Trophoblast cell (in vitro differentiated cells and primary cell): ENCODE results near the gene KCNC3.

Experiments used
- DNase-seq, 2 donors: peaks; one replicate each; pipeline ENCODE4 v3.0.0-alpha.2; 2016
- H2AFZ ChIP-seq: 2 replicates; pipeline ENCODE4 v1.6.1; 2013; ENCODE audit warnings: low read length, moderate library complexity, mild to moderate bottlenecking; ENCODE audit not compliant: insufficient read depth, poor library complexity
- H2AK5ac ChIP-seq: 2 replicates; pipeline ENCODE4 v1.6.1; 2013; ENCODE audit warnings: mild to moderate bottlenecking, low read length
- H2BK120ac ChIP-seq: 2 replicates; pipeline ENCODE4 v1.6.1; 2013; ENCODE audit warnings: low read length, mild to moderate bottlenecking, moderate library complexity; ENCODE audit not compliant: insufficient read depth, poor library complexity
- H2BK12ac ChIP-seq: 2 replicates; pipeline ENCODE4 v1.6.1; 2013; ENCODE audit warnings: mild to moderate bottlenecking, low read length, moderate library complexity
- H2BK5ac ChIP-seq: 2 replicates; pipeline ENCODE4 v1.6.1; 2013; ENCODE audit warnings: low read length, low read depth, moderate library complexity, mild to moderate bottlenecking; ENCODE audit not compliant: poor library complexity
- H3K14ac ChIP-seq: 2 replicates; pipeline ENCODE4 v1.6.1; 2013; ENCODE audit warnings: mild to moderate bottlenecking, low read length
- H3K18ac ChIP-seq: 2 replicates; pipeline ENCODE4 v1.6.1; 2013; ENCODE audit warnings: mild to moderate bottlenecking, low read length
- H3K23ac ChIP-seq: 2 replicates; pipeline ENCODE4 v1.6.1; 2013; ENCODE audit warnings: low read length
- H3K27ac ChIP-seq: 2 replicates; pipeline ENCODE4 v1.5.1; 2013; ENCODE audit warnings: low read depth, mild to moderate bottlenecking, inconsistent platforms, low read length, moderate library complexity
- H3K27me3 ChIP-seq: 2 replicates; pipeline ENCODE4 v1.6.1; 2013; ENCODE audit warnings: inconsistent platforms, mild to moderate bottlenecking, low read length, moderate library complexity; ENCODE audit not compliant: insufficient read depth
- H3K36me3 ChIP-seq, 2 experiments: 1 replicate in 1 of 2; 2 replicates in 1 of 2; pipeline ENCODE4 v1.6.1; 2013; ENCODE audit warnings: low read length in 2 of 2, mild to moderate bottlenecking in 2 of 2, moderate library complexity in 1 of 2; ENCODE audit not compliant: insufficient read depth in 2 of 2, control insufficient read depth in 1 of 2
- H3K4ac ChIP-seq: 2 replicates; pipeline ENCODE4 v1.6.1; 2013; ENCODE audit warnings: low read depth, mild to moderate bottlenecking, low read length, moderate library complexity
- H3K4me1 ChIP-seq, 2 experiments: 1 replicate in 1 of 2; 2 replicates in 1 of 2; pipeline ENCODE4 v1.6.1; 2013; ENCODE audit warnings: low read length in 2 of 2, mild to moderate bottlenecking in 2 of 2, moderate library complexity in 1 of 2; ENCODE audit not compliant: insufficient read depth in 2 of 2, control insufficient read depth in 1 of 2
- H3K4me2 ChIP-seq: 2 replicates; pipeline ENCODE4 v1.6.1; 2013; ENCODE audit warnings: inconsistent platforms, mild to moderate bottlenecking, low read length, moderate library complexity
- H3K4me3 ChIP-seq: 2 replicates; pipeline ENCODE4 v1.5.1; 2013; ENCODE audit warnings: mild to moderate bottlenecking, low read depth, low read length, inconsistent platforms
- H3K79me1 ChIP-seq: one replicate; pipeline ENCODE4 v1.6.1; 2013; ENCODE audit warnings: low read length
- H3K79me2 ChIP-seq: 2 replicates; pipeline ENCODE4 v1.6.1; 2013; ENCODE audit warnings: low read length, mild to moderate bottlenecking; ENCODE audit not compliant: control insufficient read depth, insufficient read depth, poor library complexity
- H3K9ac ChIP-seq: 2 replicates; pipeline ENCODE4 v1.6.1; 2013; ENCODE audit warnings: mild to moderate bottlenecking, low read length
- H3K9me3 ChIP-seq: 2 replicates; pipeline ENCODE4 v1.6.1; 2013; ENCODE audit warnings: low read depth, mild to moderate bottlenecking, control low read depth, inconsistent platforms, low read length; ENCODE audit not compliant: insufficient read depth
- H4K12ac ChIP-seq: 2 replicates; pipeline ENCODE4 v1.6.1; 2013; ENCODE audit warnings: low read depth, mild to moderate bottlenecking, low read length, moderate library complexity
- H4K8ac ChIP-seq: 2 replicates; pipeline ENCODE4 v1.6.1; 2013; ENCODE audit warnings: low read depth, mild to moderate bottlenecking, low read length, moderate library complexity
- H4K91ac ChIP-seq: one replicate; pipeline ENCODE4 v1.6.1; 2013; ENCODE audit warnings: low read depth, mild to moderate bottlenecking, low read length, moderate library complexity
- WGBS: extraction: QIAGEN DNeasy Blood & Tissue Kit; methylation state at CpG from one replicate; pipeline ENCODE4 v1.1.7; 2013; ENCODE audit warnings: missing lambda C conversion rate; ENCODE audit not compliant: insufficient read length, insufficient coverage; ENCODE audit errors: extremely low coverage; 5-methylcytosine and 5-hydroxymethylcytosine counted together

Gene KCNC3

DNA sequence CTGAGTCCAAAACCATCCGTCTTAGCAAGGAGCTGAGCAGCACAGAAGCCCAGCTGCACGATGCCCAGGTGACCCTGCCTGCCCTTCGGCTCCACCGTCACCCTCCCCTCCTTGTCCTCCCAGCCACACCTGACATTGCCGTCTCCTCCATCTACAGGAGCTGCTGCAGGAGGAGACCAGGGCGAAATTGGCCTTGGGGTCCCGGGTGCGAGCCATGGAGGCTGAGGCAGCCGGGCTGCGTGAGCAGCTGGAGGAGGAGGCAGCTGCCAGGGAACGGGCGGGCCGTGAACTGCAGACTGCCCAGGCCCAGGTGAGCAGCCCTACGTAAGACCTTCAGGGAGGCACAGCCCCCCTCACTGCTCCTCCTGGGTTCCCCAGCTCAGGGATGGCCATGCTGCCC is 49.1 kb downstream of the KCNC3 start:
- Histone ChIP-seq H2BK5ac (no peak overlapping the region), H4K91ac (no peak overlapping the region), H3K14ac (no peak overlapping the region), H3K23ac (no peak overlapping the region), H3K27ac (no peak overlapping the region), H3K4ac (no peak overlapping the region), H3K79me2 (peaks cover 2% of the 10 kb centered on the region), H3K4me1 (no peaks in the 10 kb centered on the region), H3K79me1 (no peaks in the 10 kb centered on the region), H3K9me3 (peaks cover 6% of the 10 kb centered on the region), H3K4me3 (no peak overlapping the region), H4K8ac (no peak overlapping the region), H3K9ac (no peak overlapping the region), H3K36me3 (peaks cover 2 to 20% of the 10 kb centered on the region in 2 experiments), H3K18ac (no peak overlapping the region), H2BK12ac (no peak overlapping the region), H4K12ac (no peak overlapping the region), H2BK120ac (no peak overlapping the region), H2AFZ (no peak overlapping the region), H2AK5ac (no peak overlapping the region), H3K27me3 (no peaks in the 10 kb centered on the region), H3K4me2 (no peak overlapping the region)
- DNase-seq: no peak
- no CpG with 5 or more reads among the region's 14 CpGs for WGBS

DNA sequence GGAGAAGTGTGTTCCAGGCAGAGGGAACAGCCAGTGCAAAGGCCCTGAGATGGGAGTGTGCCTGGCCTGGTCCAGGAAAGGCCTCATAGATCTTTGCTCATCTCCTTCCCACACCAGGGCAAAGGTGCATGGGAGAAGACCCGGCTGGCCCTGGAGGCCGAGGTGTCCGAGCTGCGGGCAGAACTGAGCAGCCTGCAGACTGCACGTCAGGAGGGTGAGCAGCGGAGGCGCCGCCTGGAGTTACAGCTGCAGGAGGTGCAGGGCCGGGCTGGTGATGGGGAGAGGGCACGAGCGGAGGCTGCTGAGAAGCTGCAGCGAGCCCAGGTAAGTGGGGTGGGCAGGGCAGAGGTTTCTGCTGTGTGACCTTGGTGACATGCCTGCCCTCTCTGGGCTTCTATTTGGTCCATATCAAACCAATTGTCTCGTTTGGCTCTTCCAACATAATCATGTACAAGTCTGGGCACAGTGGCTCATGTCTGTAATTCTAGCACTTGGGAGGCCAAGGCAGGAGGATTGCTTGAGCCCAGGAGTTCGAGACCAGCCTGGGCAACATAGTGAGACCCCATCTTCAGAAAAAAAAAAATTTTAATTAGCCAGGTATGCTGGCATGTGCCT is 51.1 kb downstream of the KCNC3 start:
- H3K23ac ChIP-seq: no peak overlapping the region
- H4K91ac ChIP-seq: no peak overlapping the region
- H3K4me2 ChIP-seq: no peak overlapping the region
- no peak overlapping the region for H3K4me3 ChIP-seq
- no peak overlapping the region for H4K8ac ChIP-seq
- no peak overlapping the region for H3K14ac ChIP-seq
- no peak overlapping the region for H3K18ac ChIP-seq
- H2AFZ ChIP-seq: no peak overlapping the region
- no peaks in the 10 kb centered on the region for H3K79me1 ChIP-seq
- H2BK120ac ChIP-seq: no peak overlapping the region
- H3K27ac ChIP-seq: no peak overlapping the region
- H3K4me1 ChIP-seq: no peaks in the 10 kb centered on the region
- no peak overlapping the region for H4K12ac ChIP-seq
- no peak overlapping the region for H2BK12ac ChIP-seq
- H3K36me3 ChIP-seq: peaks cover 2 to 21% of the 10 kb centered on the region in 2 experiments
- H3K9me3 ChIP-seq: peaks cover 4% of the 10 kb centered on the region
- no peaks in the 10 kb centered on the region for H3K27me3 ChIP-seq
- WGBS: no CpG with 5 or more reads among the region's 14 CpGs
- H2BK5ac ChIP-seq: no peak overlapping the region
- no peak overlapping the region for H3K4ac ChIP-seq
- H2AK5ac ChIP-seq: no peak overlapping the region
- no peak overlapping the region for H3K9ac ChIP-seq
- no peak for DNase-seq
- H3K79me2 ChIP-seq: peaks cover 2% of the 10 kb centered on the region

DNA sequence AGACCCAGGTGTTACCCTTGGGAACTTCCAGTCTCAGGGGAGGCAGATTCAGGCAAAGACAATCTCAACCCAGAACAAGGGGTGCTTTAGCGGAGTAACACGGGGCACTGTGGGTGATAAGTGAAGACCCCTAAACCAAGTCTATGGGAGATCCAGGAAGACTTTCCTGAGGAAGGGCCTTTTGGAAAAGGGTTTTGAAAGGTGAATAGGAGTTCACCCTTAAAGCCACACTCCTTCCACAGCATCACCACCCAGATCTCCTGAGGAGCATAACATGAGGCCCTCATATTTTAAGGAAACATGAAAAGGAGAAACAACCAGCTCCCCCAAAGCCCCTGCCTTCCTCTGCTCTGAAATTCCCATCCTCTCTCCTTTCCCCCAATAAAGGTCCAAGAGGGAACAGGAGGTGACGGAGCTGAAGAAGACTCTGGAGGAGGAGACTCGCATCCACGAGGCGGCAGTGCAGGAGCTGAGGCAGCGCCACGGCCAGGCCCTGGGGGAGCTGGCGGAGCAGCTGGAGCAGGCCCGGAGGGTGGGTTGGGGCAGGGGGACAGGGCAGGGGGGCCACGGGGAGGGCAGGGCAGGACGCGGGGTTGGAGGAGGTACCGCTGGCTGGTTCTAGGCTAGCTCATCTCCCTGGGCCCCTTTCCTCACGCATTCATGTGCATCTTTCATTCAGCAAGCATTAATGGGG is 52.7 kb downstream of the KCNC3 start:
- Histone ChIP-seq H3K18ac (no peak overlapping the region), H3K27ac (no peak overlapping the region), H3K36me3 (peaks cover 2 to 19% of the 10 kb centered on the region in 2 experiments), H3K79me1 (no peaks in the 10 kb centered on the region), H3K4me2 (no peak overlapping the region), H4K12ac (no peak overlapping the region), H3K9me3 (peaks cover 4% of the 10 kb centered on the region), H2BK5ac (no peak overlapping the region), H4K91ac (no peak overlapping the region), H2BK120ac (no peak overlapping the region), H3K4ac (no peak overlapping the region), H3K9ac (no peak overlapping the region), H2AK5ac (no peak overlapping the region), H2AFZ (no peak overlapping the region), H3K4me3 (no peak overlapping the region), H3K4me1 (no peaks in the 10 kb centered on the region), H3K14ac (no peak overlapping the region), H3K27me3 (no peaks in the 10 kb centered on the region), H3K23ac (no peak overlapping the region), H3K79me2 (peaks cover 2% of the 10 kb centered on the region), H2BK12ac (no peak overlapping the region), H4K8ac (no peak overlapping the region)
- DNase-seq: no peak
- no CpG with 5 or more reads among the region's 15 CpGs for WGBS

DNA sequence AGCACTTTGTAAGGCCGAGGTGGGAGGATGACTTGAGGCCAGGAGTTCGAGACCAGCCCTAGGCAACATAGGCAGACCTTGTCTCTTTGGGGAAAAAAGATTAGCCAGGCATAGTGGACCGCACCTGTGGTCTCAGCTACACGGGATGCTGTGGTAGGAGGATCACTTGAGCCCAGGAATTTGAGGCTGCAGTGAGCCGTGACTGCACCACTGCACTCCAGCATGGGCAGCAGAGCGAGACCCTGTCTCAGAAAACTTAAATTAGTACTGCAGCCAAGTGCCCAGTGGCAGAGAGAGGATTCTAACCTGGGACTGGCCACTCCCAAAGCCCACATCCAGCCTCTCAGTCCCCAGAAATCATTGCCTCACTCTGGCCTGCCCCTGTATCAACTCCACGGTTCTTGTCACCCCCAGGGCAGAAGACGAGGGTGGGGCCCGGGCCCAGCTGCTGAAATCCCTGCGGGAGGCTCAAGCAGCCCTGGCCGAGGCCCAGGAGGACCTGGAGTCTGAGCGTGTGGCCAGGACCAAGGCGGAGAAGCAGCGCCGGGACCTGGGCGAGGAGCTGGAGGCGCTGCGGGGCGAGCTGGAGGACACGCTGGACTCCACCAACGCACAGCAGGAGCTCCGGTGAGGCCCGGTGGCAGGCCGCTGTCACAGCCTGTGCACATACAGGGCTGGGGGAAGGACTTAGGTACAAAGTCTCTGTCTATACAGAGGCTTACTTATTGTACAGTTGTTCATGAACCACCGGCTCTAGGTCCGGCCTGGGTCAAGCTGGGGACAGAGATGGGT is 53.4 kb downstream of the KCNC3 start:
- H2BK5ac ChIP-seq: no peak overlapping the region
- no peak overlapping the region for H2BK12ac ChIP-seq
- no peak overlapping the region for H4K12ac ChIP-seq
- H3K9ac ChIP-seq: no peak overlapping the region
- H4K8ac ChIP-seq: no peak overlapping the region
- no peak overlapping the region for H2AK5ac ChIP-seq
- no peaks in the 10 kb centered on the region for H3K4me1 ChIP-seq
- no peak overlapping the region for H2AFZ ChIP-seq
- no CpG with 5 or more reads among the region's 26 CpGs for WGBS
- H3K79me2 ChIP-seq: peaks cover 2% of the 10 kb centered on the region
- H3K4ac ChIP-seq: no peak overlapping the region
- H3K79me1 ChIP-seq: no peaks in the 10 kb centered on the region
- no peak overlapping the region for H3K4me2 ChIP-seq
- H3K27me3 ChIP-seq: no peaks in the 10 kb centered on the region
- H4K91ac ChIP-seq: no peak overlapping the region
- peaks cover 2 to 18% of the 10 kb centered on the region in 2 experiments for H3K36me3 ChIP-seq
- DNase-seq: no peak
- no peak overlapping the region for H2BK120ac ChIP-seq
- H3K27ac ChIP-seq: no peak overlapping the region
- H3K4me3 ChIP-seq: no peak overlapping the region
- no peak overlapping the region for H3K18ac ChIP-seq
- H3K23ac ChIP-seq: no peak overlapping the region
- H3K9me3 ChIP-seq: peaks cover 4% of the 10 kb centered on the region
- no peak overlapping the region for H3K14ac ChIP-seq
